Chondrocyte (in vitro differentiated cells): Measurements from ENCODE around the gene LARGE1. TPM values are rescaled to one million over a fixed set of nuclear protein-coding genes. Genes with fewer than 3 reads are reported as not detected.

Experiments
- DNase-seq: peaks from one replicate; pipeline ENCODE4 v3.0.0; 2021; ENCODE audit warnings: mixed read lengths, low spot score
- H3K27ac Mint-ChIP-seq: one replicate; pipeline ENCODE4 v1.8.0; 2021; ENCODE audit warnings: mild to moderate bottlenecking, moderate library complexity, mixed read lengths; ENCODE audit not compliant: unreplicated experiment
- H3K27me3 Mint-ChIP-seq: 2 replicates; pipeline ENCODE4 v1.8.0; 2021; ENCODE audit warnings: low read depth, mixed read lengths
- H3K36me3 Mint-ChIP-seq: 2 replicates; pipeline ENCODE4 v1.8.0; 2021; ENCODE audit warnings: low read depth, mixed read lengths
- H3K4me1 Mint-ChIP-seq: 2 replicates; pipeline ENCODE4 v1.8.0; 2021; ENCODE audit warnings: low read depth, mild to moderate bottlenecking, mixed read lengths
- H3K4me3 Mint-ChIP-seq: one replicate; pipeline ENCODE4 v1.8.0; 2021; ENCODE audit warnings: mild to moderate bottlenecking, moderate library complexity, mixed read lengths; ENCODE audit not compliant: unreplicated experiment
- H3K9me3 Mint-ChIP-seq: 2 replicates; pipeline ENCODE4 v1.8.0; 2021; ENCODE audit warnings: low read depth, mixed read lengths
- CTCF ChIP-seq: fragments of 200-600 bp; sonication (generic); IDR thresholded peaks from 2 replicates; pipeline ENCODE4 v1.5.0; 2021; ENCODE audit warnings: antibody characterized with exemption, mild to moderate bottlenecking, moderate library complexity
- total RNA-seq: library from RNA; stranded (reverse); gene quantifications from 3 replicates; pipeline ENCODE4 v1.2.1, GENCODE V29; 2021

LARGE1 gene
- total RNA-seq, 1 donor from 2014 or later, result 21.3 TPM

- DNase-seq, result no peak
- Mint-ChIP-seq H3K4me3 (no peak overlapping the region), H3K27me3 (no peaks in the 10 kb centered on the region), H3K27ac (no peak overlapping the region), H3K4me1 (no peaks in the 10 kb centered on the region), H3K36me3 (peaks cover 11% of the 10 kb centered on the region), H3K9me3 (no peaks in the 10 kb centered on the region)
- no peak for TF ChIP-seq CTCF
Measured at GRCh38 chr22:33605221-33605620, 315.1 kb downstream of the LARGE1 start.

GRCh38 chr22:33601062-33601461 lies 319.2 kb downstream of the LARGE1 start:
- no peak for DNase-seq
- no peak overlapping the region for H3K27ac Mint-ChIP-seq
- no peaks in the 10 kb centered on the region for H3K9me3 Mint-ChIP-seq
- H3K4me1 Mint-ChIP-seq, result no peaks in the 10 kb centered on the region
- H3K36me3 Mint-ChIP-seq, result peaks cover 11% of the 10 kb centered on the region
- H3K4me3 Mint-ChIP-seq, result no peak overlapping the region
- no peaks in the 10 kb centered on the region for H3K27me3 Mint-ChIP-seq
- TF ChIP-seq CTCF, result no peak

- H3K36me3 Mint-ChIP-seq, result peaks cover 13% of the 10 kb centered on the region
- no peaks in the 10 kb centered on the region for H3K9me3 Mint-ChIP-seq
- no peaks in the 10 kb centered on the region for H3K27me3 Mint-ChIP-seq
- TF ChIP-seq CTCF, result no peak
- H3K27ac Mint-ChIP-seq, result no peak overlapping the region
- no peak for DNase-seq
- H3K4me3 Mint-ChIP-seq, result no peak overlapping the region
- no peaks in the 10 kb centered on the region for H3K4me1 Mint-ChIP-seq
Measured at GRCh38 chr22:33600595-33600994, 319.7 kb downstream of the LARGE1 start.

- DNase-seq, result no peak
- no peak overlapping the region for H3K4me3 Mint-ChIP-seq
- H3K27ac Mint-ChIP-seq, result no peak overlapping the region
- H3K27me3 Mint-ChIP-seq, result no peaks in the 10 kb centered on the region
- TF ChIP-seq CTCF, result no peak
- H3K4me1 Mint-ChIP-seq, result no peaks in the 10 kb centered on the region
- no peaks in the 10 kb centered on the region for H3K9me3 Mint-ChIP-seq
- peaks cover 13% of the 10 kb centered on the region for H3K36me3 Mint-ChIP-seq
Measured at GRCh38 chr22:33600113-33600512, 320.2 kb downstream of the LARGE1 start.

GRCh38 chr22:33599596-33599995 lies 320.7 kb downstream of the LARGE1 start:
- TF ChIP-seq CTCF, result no peak
- Mint-ChIP-seq H3K27ac (no peak overlapping the region), H3K36me3 (peaks cover 13% of the 10 kb centered on the region), H3K9me3 (no peaks in the 10 kb centered on the region), H3K4me3 (no peak overlapping the region), H3K4me1 (no peaks in the 10 kb centered on the region), H3K27me3 (no peaks in the 10 kb centered on the region)
- DNase-seq, result no peak
